Effector memory CD8-positive, alpha-beta T cell (primary cell): Measurements from ENCODE around the gene ATRNL1.
"Not testable (repeated sequence)": the region's sequence is repeated elsewhere in the genome, so short reads cannot be mapped to it uniquely, and the experiment has no call there.

Experiments used
- ATAC-seq: fragments of 150-1000 bp; cut with Tn5 transposase; replicated peaks from 2 replicates; pipeline ENCODE4 v1.10.0; 2021; ENCODE audit warnings: mild to moderate bottlenecking, moderate library complexity
- DNase-seq, 3 experiments: peaks; one replicate each; pipeline ENCODE4 v3.0.0; 2021
- H3K27ac Mint-ChIP-seq, 2 donors: one replicate each; pipeline ENCODE4 v1.8.0; 2022; ENCODE audit warnings: mild to moderate bottlenecking in 2 of 2, mixed read lengths in 2 of 2, moderate library complexity in 2 of 2
- H3K27me3 Mint-ChIP-seq, 2 donors: one replicate each; pipeline ENCODE4 v1.8.0; 2022; ENCODE audit warnings: mixed read lengths in 2 of 2
- H3K36me3 Mint-ChIP-seq: one replicate; pipeline ENCODE4 v1.8.0; 2022; ENCODE audit warnings: mild to moderate bottlenecking, moderate library complexity, mixed read lengths; ENCODE audit not compliant: insufficient read depth
- H3K4me1 Mint-ChIP-seq, 2 donors: one replicate each; pipeline ENCODE4 v1.8.0; 2022; ENCODE audit warnings: low read depth in 2 of 2, mixed read lengths in 2 of 2
- H3K4me3 Mint-ChIP-seq, 2 donors: one replicate each; pipeline ENCODE4 v1.8.0; 2022; ENCODE audit warnings: mild to moderate bottlenecking in 2 of 2, mixed read lengths in 2 of 2, moderate library complexity in 2 of 2
- H3K9me3 Mint-ChIP-seq, 2 donors: one replicate each; pipeline ENCODE4 v1.8.0; 2022; ENCODE audit warnings: mixed read lengths in 2 of 2

Gene ATRNL1

GRCh38 chr10:115094416-115095140, 1.4 kb downstream of the ATRNL1 start:
- no peak for ATAC-seq
- no peaks in the 10 kb centered on the region for H3K9me3 Mint-ChIP-seq

GRCh38 chr10:115095758-115096157, 2.6 kb downstream of the ATRNL1 start:
- Mint-ChIP-seq H3K4me1 (peaks cover 6 to 13% of the 10 kb centered on the region in 2 donors), H3K27me3 (peaks cover 47 to 48% of the 10 kb centered on the region in 2 donors), H3K9me3 (no peaks in the 10 kb centered on the region), H3K4me3 (no peak overlapping the region), H3K36me3 (no peaks in the 10 kb centered on the region), H3K27ac (no peak overlapping the region)
- DNase-seq (no peak), ATAC-seq (no peak)

More at GRCh38 chr10:115094416-115095140, 1.4 kb downstream of the ATRNL1 start:
- DNase-seq = no peak
- Mint-ChIP-seq H3K27me3 (peaks cover 47 to 48% of the 10 kb centered on the region in 2 donors), H3K36me3 (no peaks in the 10 kb centered on the region), H3K4me1 (peaks cover 6 to 13% of the 10 kb centered on the region in 2 donors), H3K27ac (no peak overlapping the region), H3K4me3 (peak overlapping the region; percentile 47 to 76)

- no peak overlapping the region for H3K4me3 Mint-ChIP-seq
- H3K4me1 Mint-ChIP-seq = no peaks in the 10 kb centered on the region
- H3K27me3 Mint-ChIP-seq = peaks cover 9 to 47% of the 10 kb centered on the region in 2 donors
- peaks cover 0 to 6% of the 10 kb centered on the region in 2 donors for H3K9me3 Mint-ChIP-seq
- DNase-seq (no peak), ATAC-seq (no peak)
- no peaks in the 10 kb centered on the region for H3K36me3 Mint-ChIP-seq
- no peak overlapping the region for H3K27ac Mint-ChIP-seq
These were observed 10.5 kb downstream of the ATRNL1 start for GRCh38 chr10:115103700-115104099.

- H3K4me1 Mint-ChIP-seq, H3K27ac Mint-ChIP-seq, DNase-seq, H3K9me3 Mint-ChIP-seq, ATAC-seq, H3K4me3 Mint-ChIP-seq, H3K36me3 Mint-ChIP-seq: not testable (repeated sequence)
- peaks cover 9 to 48% of the 10 kb centered on the region in 2 donors for H3K27me3 Mint-ChIP-seq
These were observed 12.2 kb downstream of the ATRNL1 start for GRCh38 chr10:115105411-115105810.

GRCh38 chr10:115107830-115108229, 14.7 kb downstream of the ATRNL1 start:
- H3K27ac Mint-ChIP-seq = no peak overlapping the region

GRCh38 chr10:115117301-115117700, 24.1 kb downstream of the ATRNL1 start:
- ATAC-seq (no peak), DNase-seq (no peak)
- H3K27ac Mint-ChIP-seq = no peak overlapping the region
- H3K4me3 Mint-ChIP-seq = no peak overlapping the region
- no peaks in the 10 kb centered on the region for H3K36me3 Mint-ChIP-seq
- peaks cover 0 to 6% of the 10 kb centered on the region in 2 donors for H3K9me3 Mint-ChIP-seq
- no peaks in the 10 kb centered on the region for H3K4me1 Mint-ChIP-seq
- peaks cover 0 to 16% of the 10 kb centered on the region in 2 donors for H3K27me3 Mint-ChIP-seq

More at GRCh38 chr10:115107830-115108229, 14.7 kb downstream of the ATRNL1 start:
- ATAC-seq (no peak), DNase-seq (no peak)
- Mint-ChIP-seq H3K36me3 (no peaks in the 10 kb centered on the region), H3K4me1 (no peaks in the 10 kb centered on the region), H3K4me3 (no peak overlapping the region), H3K27me3 (peaks cover 9 to 44% of the 10 kb centered on the region in 2 donors), H3K9me3 (peaks cover 0 to 11% of the 10 kb centered on the region in 2 donors)

- Mint-ChIP-seq H3K36me3 (no peaks in the 10 kb centered on the region), H3K4me1 (no peaks in the 10 kb centered on the region), H3K9me3 (no peaks in the 10 kb centered on the region), H3K27me3 (peaks cover 0 to 16% of the 10 kb centered on the region in 2 donors), H3K4me3 (no peak overlapping the region), H3K27ac (no peak overlapping the region)
- no peak for ATAC-seq
- DNase-seq = no peak
These were observed 25.2 kb downstream of the ATRNL1 start for GRCh38 chr10:115118346-115118745.

GRCh38 chr10:115125505-115125904, 32.3 kb downstream of the ATRNL1 start:
- no peaks in the 10 kb centered on the region for H3K9me3 Mint-ChIP-seq
- H3K27ac Mint-ChIP-seq = no peak overlapping the region
- H3K36me3 Mint-ChIP-seq = no peaks in the 10 kb centered on the region
- H3K27me3 Mint-ChIP-seq = no peaks in the 10 kb centered on the region
- no peaks in the 10 kb centered on the region for H3K4me1 Mint-ChIP-seq
- DNase-seq (no peak), ATAC-seq (no peak)
- H3K4me3 Mint-ChIP-seq = no peak overlapping the region

- H3K27ac Mint-ChIP-seq = no peak overlapping the region
- H3K9me3 Mint-ChIP-seq = no peaks in the 10 kb centered on the region
- H3K4me1 Mint-ChIP-seq = no peaks in the 10 kb centered on the region
- peaks cover under 1 to 6% of the 10 kb centered on the region in 2 donors for H3K27me3 Mint-ChIP-seq
- H3K4me3 Mint-ChIP-seq = no peak overlapping the region
- no peaks in the 10 kb centered on the region for H3K36me3 Mint-ChIP-seq
- no peak for ATAC-seq
- no peak for DNase-seq
These were observed 36.6 kb downstream of the ATRNL1 start for GRCh38 chr10:115129752-115130151.

- H3K9me3 Mint-ChIP-seq = peaks cover 0 to 5% of the 10 kb centered on the region in 2 donors
- no peak overlapping the region for H3K4me3 Mint-ChIP-seq
- no peak overlapping the region for H3K27ac Mint-ChIP-seq
- ATAC-seq (no peak), DNase-seq (no peak)
- H3K27me3 Mint-ChIP-seq = peaks cover 12 to 13% of the 10 kb centered on the region in 2 donors
- no peaks in the 10 kb centered on the region for H3K4me1 Mint-ChIP-seq
- H3K36me3 Mint-ChIP-seq = no peaks in the 10 kb centered on the region
These were observed 43.5 kb downstream of the ATRNL1 start for GRCh38 chr10:115136616-115137015.

GRCh38 chr10:115141254-115141653, 48.1 kb downstream of the ATRNL1 start:
- peaks cover 0 to 5% of the 10 kb centered on the region in 2 donors for H3K9me3 Mint-ChIP-seq
- no peak for ATAC-seq
- H3K4me3 Mint-ChIP-seq = no peak overlapping the region
- peaks cover 0 to 6% of the 10 kb centered on the region in 2 donors for H3K27me3 Mint-ChIP-seq
- DNase-seq = no peak
- H3K27ac Mint-ChIP-seq = no peak overlapping the region
- H3K36me3 Mint-ChIP-seq = no peaks in the 10 kb centered on the region
- no peaks in the 10 kb centered on the region for H3K4me1 Mint-ChIP-seq

- no peaks in the 10 kb centered on the region for H3K4me1 Mint-ChIP-seq
- peaks cover 0 to 4% of the 10 kb centered on the region in 2 donors for H3K27me3 Mint-ChIP-seq
- no peak for ATAC-seq
- no peak for DNase-seq
- peaks cover 0 to 1% of the 10 kb centered on the region in 2 donors for H3K9me3 Mint-ChIP-seq
- H3K27ac Mint-ChIP-seq = no peak overlapping the region
- H3K36me3 Mint-ChIP-seq = no peaks in the 10 kb centered on the region
- no peak overlapping the region for H3K4me3 Mint-ChIP-seq
These were observed 64.2 kb downstream of the ATRNL1 start for GRCh38 chr10:115157357-115157756.

- DNase-seq (no peak), ATAC-seq (no peak)
- H3K4me3 Mint-ChIP-seq = no peak overlapping the region
- no peaks in the 10 kb centered on the region for H3K9me3 Mint-ChIP-seq
- H3K27ac Mint-ChIP-seq = no peak overlapping the region
- no peaks in the 10 kb centered on the region for H3K4me1 Mint-ChIP-seq
- no peaks in the 10 kb centered on the region for H3K36me3 Mint-ChIP-seq
- peaks cover 0 to 8% of the 10 kb centered on the region in 2 donors for H3K27me3 Mint-ChIP-seq
These were observed 70.0 kb downstream of the ATRNL1 start for GRCh38 chr10:115163129-115163528.

- ATAC-seq = no peak
- no peaks in the 10 kb centered on the region for H3K36me3 Mint-ChIP-seq
These were observed 71.1 kb downstream of the ATRNL1 start for GRCh38 chr10:115164220-115164619.

More at GRCh38 chr10:115164220-115164619, 71.1 kb downstream of the ATRNL1 start:
- Mint-ChIP-seq H3K9me3 (no peaks in the 10 kb centered on the region), H3K4me1 (no peaks in the 10 kb centered on the region), H3K27me3 (peaks cover 0 to 8% of the 10 kb centered on the region in 2 donors), H3K4me3 (no peak overlapping the region), H3K27ac (no peak overlapping the region)
- DNase-seq = no peak
